CD4-positive, alpha-beta T cell treated with Interferon alpha-2 for 1 hour (primary cell): ENCODE data around the gene TCF7L1.

ENCODE experiments used
- DNase-seq, 2 donors: peaks; one replicate each; pipeline ENCODE4 v3.0.0-alpha.2; 2020 to 2022

The TCF7L1 gene

GRCh38 chr2:85231952-85232351 lies 98.8 kb downstream of the TCF7L1 start:
- no peak for DNase-seq

- no peak for DNase-seq
Measured at GRCh38 chr2:85234868-85235267, 101.7 kb downstream of the TCF7L1 start.

GRCh38 chr2:85235281-85235680 lies 102.1 kb downstream of the TCF7L1 start:
- no peak for DNase-seq

GRCh38 chr2:85236084-85236483 lies 102.9 kb downstream of the TCF7L1 start:
- DNase-seq: no peak

- DNase-seq: no peak
Measured at GRCh38 chr2:85237849-85238565, 104.8 kb downstream of the TCF7L1 start.

GRCh38 chr2:85238607-85239006 lies 105.4 kb downstream of the TCF7L1 start:
- no peak for DNase-seq

GRCh38 chr2:85239102-85239501 lies 105.9 kb downstream of the TCF7L1 start:
- no peak for DNase-seq

- DNase-seq: no peak
Measured at GRCh38 chr2:85240055-85240454, 106.9 kb downstream of the TCF7L1 start.

- no peak for DNase-seq
Measured at GRCh38 chr2:85242321-85242720, 109.1 kb downstream of the TCF7L1 start.

- DNase-seq: peak in 1 of 2 donors; percentile 11
Measured at GRCh38 chr2:85243101-85244072, 110.2 kb downstream of the TCF7L1 start.

- DNase-seq: no peak
Measured at GRCh38 chr2:85244828-85245227, 111.6 kb downstream of the TCF7L1 start.

- no peak for DNase-seq
Measured at GRCh38 chr2:85245891-85246290, 112.7 kb downstream of the TCF7L1 start.

GRCh38 chr2:85246348-85246747 lies 113.2 kb downstream of the TCF7L1 start:
- no peak for DNase-seq

GRCh38 chr2:85247610-85248009 lies 114.4 kb downstream of the TCF7L1 start:
- no peak for DNase-seq

GRCh38 chr2:85248773-85249509 lies 115.7 kb downstream of the TCF7L1 start:
- DNase-seq: no peak

- no peak for DNase-seq
Measured at GRCh38 chr2:85250045-85250444, 116.9 kb downstream of the TCF7L1 start.

GRCh38 chr2:85251070-85251616 lies 118.0 kb downstream of the TCF7L1 start:
- no peak for DNase-seq

- DNase-seq: no peak
Measured at GRCh38 chr2:85253890-85254289, 120.7 kb downstream of the TCF7L1 start.

GRCh38 chr2:85254540-85255300 lies 121.5 kb downstream of the TCF7L1 start:
- DNase-seq: no peak

GRCh38 chr2:85255456-85255812 lies 122.2 kb downstream of the TCF7L1 start:
- DNase-seq: no peak

GRCh38 chr2:85255813-85256594 lies 122.8 kb downstream of the TCF7L1 start:
- DNase-seq: no peak
